ENCODE measurements around the gene PIGW. TPM values are rescaled to one million over a fixed set of nuclear protein-coding genes. Genes with fewer than 3 reads are reported as not detected.
"Not testable (repeated sequence)": the region's sequence is repeated elsewhere in the genome, so short reads cannot be mapped to it uniquely, and the experiment has no call there.

The PIGW gene
- total and polyA plus RNA-seq, 9 donors: 0.60 to 10.0 (median 4.6) TPM

- Histone ChIP-seq H3K4me1 (ENCODE audit: insufficient read depth) (no peaks in the 10 kb centered on the region), H3K36me3 (no peaks in the 10 kb centered on the region), H3K4me3 (no peak overlapping the region), H3K27ac (no peak overlapping the region), H3K9me3 (no peaks in the 10 kb centered on the region), H3K27me3 (no peaks in the 10 kb centered on the region)
- DNase-seq: no peak
- TF ChIP-seq EP300 (IDR thresholded peaks at IDR 0.05): no peak
- no peak for TF ChIP-seq CTCF (IDR thresholded peaks at IDR 0.05)
- intact Hi-C loops (cut with DNase I): no loop called here
- 87 to 93% (median 92%) methylated on average over 8 of the region's 8 CpGs for WGBS, 3 donors
Observed at GRCh38 chr17:36505171-36505570, 29.6 kb upstream of the PIGW start.

DNA sequence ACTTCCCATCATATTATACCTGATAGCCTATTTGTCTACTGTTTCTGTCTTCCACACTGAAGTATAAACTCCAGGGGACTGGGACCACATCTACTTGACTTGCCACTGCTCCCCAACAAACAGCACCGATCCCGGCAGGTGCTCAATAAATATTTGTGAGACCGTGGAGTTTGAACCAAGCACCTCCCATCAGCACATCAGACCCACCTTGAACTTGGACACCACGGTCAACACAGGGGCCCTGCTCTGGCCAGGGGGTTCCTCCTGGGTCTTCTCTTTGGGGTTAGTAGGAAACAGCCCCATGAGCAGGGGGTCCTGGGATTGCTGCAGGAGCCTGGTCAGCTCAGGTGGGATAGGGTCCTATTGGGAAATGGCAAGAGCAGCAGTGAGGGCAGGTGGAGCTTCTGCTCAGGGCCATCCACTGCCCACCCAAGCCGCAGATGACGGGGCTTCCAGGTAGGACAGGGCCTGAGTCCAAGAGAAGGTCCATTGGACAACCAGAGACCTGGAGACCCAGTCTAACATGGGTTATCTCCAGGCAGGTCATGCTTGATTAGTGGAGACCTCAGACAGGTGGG is 28.4 kb upstream of the PIGW start:
- 68 to 84% (median 81%) methylated on average over 6 of the region's 6 CpGs for WGBS, 3 donors
- TF ChIP-seq POLR2A (IDR thresholded peaks at IDR 0.05) (no peak), CTCF (IDR thresholded peaks at IDR 0.05) (no peak), EP300 (IDR thresholded peaks at IDR 0.05) (no peak)
- DNase-seq: no peak
- H3K36me3 ChIP-seq: no peaks in the 10 kb centered on the region
- no peaks in the 10 kb centered on the region for H3K4me1 ChIP-seq (ENCODE audit: insufficient read depth)
- no peaks in the 10 kb centered on the region for H3K9me3 ChIP-seq
- H3K27me3 ChIP-seq: no peaks in the 10 kb centered on the region
- no peak overlapping the region for H3K4me3 ChIP-seq
- no peak overlapping the region for H3K27ac ChIP-seq
- intact Hi-C loops (cut with DNase I): no loop called here

- no peaks in the 10 kb centered on the region for H3K36me3 ChIP-seq
- no peaks in the 10 kb centered on the region for H3K4me1 ChIP-seq (ENCODE audit: insufficient read depth)
- no peak for DNase-seq
- no peak overlapping the region for H3K4me3 ChIP-seq
- no peak for TF ChIP-seq EP300 (IDR thresholded peaks at IDR 0.05)
- TF ChIP-seq CTCF (IDR thresholded peaks at IDR 0.05): no peak
- no peak for TF ChIP-seq POLR2A (IDR thresholded peaks at IDR 0.05)
- no peak overlapping the region for H3K27ac ChIP-seq
- H3K9me3 ChIP-seq: no peaks in the 10 kb centered on the region
- H3K27me3 ChIP-seq: no peaks in the 10 kb centered on the region
- WGBS, 3 donors: 87 to 98% (median 90%) methylated on average over 11 of the region's 11 CpGs
- intact Hi-C loops (cut with DNase I): no loop called here
Observed at GRCh38 chr17:36506831-36507230, 28.0 kb upstream of the PIGW start.

- Histone ChIP-seq H3K27ac (no peak overlapping the region), H3K4me1 (ENCODE audit: insufficient read depth) (no peaks in the 10 kb centered on the region), H3K9me3 (no peaks in the 10 kb centered on the region), H3K36me3 (no peaks in the 10 kb centered on the region), H3K4me3 (no peak overlapping the region), H3K27me3 (no peaks in the 10 kb centered on the region)
- TF ChIP-seq POLR2A (IDR thresholded peaks at IDR 0.05): no peak
- DNase-seq: no peak
- 87 to 90% (median 88%) methylated on average over 6 of the region's 6 CpGs for WGBS, 3 donors
- intact Hi-C loops (cut with DNase I): no loop called here
Observed at GRCh38 chr17:36507266-36507665, 27.5 kb upstream of the PIGW start.

- not testable (repeated sequence) for H3K4me1 ChIP-seq (ENCODE audit: insufficient read depth); H3K36me3 ChIP-seq
Observed at GRCh38 chr17:36508439-36508838, 26.3 kb upstream of the PIGW start.

More at GRCh38 chr17:36508439-36508838, 26.3 kb upstream of the PIGW start:
- H3K9me3 ChIP-seq; intact Hi-C loops (cut with DNase I); H3K27me3 ChIP-seq; H3K4me3 ChIP-seq; H3K27ac ChIP-seq; DNase-seq: not testable (repeated sequence)
- WGBS, 3 donors: 85 to 94% (median 90%) methylated on average over 2 of the region's 2 CpGs
